H1 (cell line): ENCODE data around the gene CUX1. TPM values are rescaled to one million over a fixed set of nuclear protein-coding genes. Genes with fewer than 3 reads are reported as not detected.

Experiments
- CHD7 ChIP-seq: fragments of 300-600 bp; sonication (generic); IDR thresholded peaks from 2 replicates; pipeline ENCODE4 v1.7.1; 2012; ENCODE audit warnings: low read length, moderate library complexity, mild to moderate bottlenecking, inconsistent platforms; ENCODE audit not compliant: insufficient replicate concordance
- EP300 ChIP-seq, 2 experiments: IDR thresholded peaks; 1 replicate in 1 of 2; 2 replicates in 1 of 2; pipeline ENCODE4 v1.6.1; 2011 to 2012; ENCODE audit warnings: low read depth in 2 of 2, low read length in 2 of 2, mild to moderate bottlenecking in 2 of 2, borderline replicate concordance in 1 of 2, inconsistent platforms in 1 of 2, moderate library complexity in 1 of 2
- POLR2A ChIP-seq, 2 experiments: IDR thresholded peaks; 1 replicate in 1 of 2; 2 replicates in 1 of 2; pipeline ENCODE4 v1.6.1; 2011; ENCODE audit warnings: low read depth in 2 of 2, low read length in 2 of 2, mild to moderate bottlenecking in 2 of 2; ENCODE audit errors: control extremely low read depth in 1 of 2
- POLR2AphosphoS5 ChIP-seq: IDR thresholded peaks from 2 replicates; pipeline ENCODE4 v1.6.1; 2011; ENCODE audit warnings: low read depth, low read length
- RXRA ChIP-seq: IDR thresholded peaks from 2 replicates; pipeline ENCODE4 v1.6.1; 2011; ENCODE audit warnings: low read depth, mild to moderate bottlenecking, low read length, moderate library complexity; ENCODE audit not compliant: insufficient read depth
- SIN3A ChIP-seq, 2 experiments: IDR thresholded peaks in 1 of 2; conservative IDR thresholded peaks in 1 of 2; 2 replicates each; pipeline ENCODE4 v1.6.1; 2011 to 2012; ENCODE audit warnings: low read length in 2 of 2, improper control_type of control experiment in 1 of 2, low read depth in 1 of 2, mild to moderate bottlenecking in 1 of 2
- SP2 ChIP-seq: IDR thresholded peaks from 2 replicates; pipeline ENCODE4 v1.6.1; 2012; ENCODE audit warnings: mild to moderate bottlenecking, low read length, inconsistent platforms
- TCF12 ChIP-seq: IDR thresholded peaks from 2 replicates; pipeline ENCODE4 v1.6.1; 2011; ENCODE audit warnings: low read depth, mild to moderate bottlenecking, low read length
- USF2 ChIP-seq: IDR thresholded peaks from 2 replicates; pipeline ENCODE4 v1.6.1; 2011; ENCODE audit warnings: low read length, improper control_type of control experiment
- polyA plus RNA-seq, 7 experiments: library from polyadenylated mRNA; depleted of rRNA in 3 of 7; stranded (reverse) in 5 of 7; unstranded in 2 of 7; fragments of >200 nt in 5 of 7; fragments of 200-250 nt in 2 of 7; gene quantifications; 1 replicate in 5 of 7; 2 replicates in 1 of 7; 4 replicates in 1 of 7; pipeline versions ENCODE4 v1.2.1 to v1.2.3, GENCODE V29; 2011 to 2013; ENCODE audit warnings: missing spikeins in 2 of 7, mixed read lengths in 2 of 7
- total RNA-seq: library from RNA; stranded (reverse); fragmentation: NEBNext Ultra II Directional; extraction: Animal tissue kit (Norgen Biotek cat#: 25700); gene quantifications from 2 replicates; pipeline ENCODE4 v1.2.1, GENCODE V29; 2021

Gene CUX1
- total and polyA plus RNA-seq, 2 of the 8 experiments (the other 6 are each of a cell fraction or from before 2014, with no cell fraction given) = 21.6 to 65.9 TPM

- TF ChIP-seq CHD7 (no peak), POLR2A (IDR thresholded peaks at IDR 0.05; ENCODE audit: control extremely low read depth in 1 of 2, low read depth in 2 of 2, low read length in 2 of 2) (no peak), POLR2AphosphoS5 (no peak), SP2 (no peak), RXRA (no peak), SIN3A (conservative IDR thresholded peaks at IDR 0.05 in 1 of 2, IDR thresholded peaks at IDR 0.05 in 1 of 2; ENCODE audit: low read depth in 1 of 2, low read length in 2 of 2) (no peak), USF2 (no peak), EP300 (IDR thresholded peaks at IDR 0.05; ENCODE audit: borderline replicate concordance in 1 of 2, low read depth in 2 of 2, low read length in 2 of 2) (no peak), TCF12 (no peak)
Measured at GRCh38 chr7:102305414-102306268, 488.2 kb downstream of the CUX1 start (continued).
